Esophagus squamous epithelium (tissue), 5 donors: ENCODE measurements around the gene IL12A. TPM values are rescaled to one million over a fixed set of nuclear protein-coding genes. Genes with fewer than 3 reads are reported as not detected.

ENCODE experiments used
- DNase-seq: peaks from one replicate; lab custom pipeline; 2025; lab: John Stamatoyannopoulos, UW
- H3K27ac ChIP-seq, 4 donors: fragments of 200-600 bp; sonication (generic); one replicate each; pipeline ENCODE4 v1.5.1; 2016 to 2019; ENCODE audit warnings: mild to moderate bottlenecking in 1 of 4
- H3K27me3 ChIP-seq, 4 donors: fragments of 200-600 bp; sonication (generic); 1 replicate in 3 of 4; 2 replicates in 1 of 4; pipeline versions ENCODE4 v1.5.1 to v1.6.0; 2017 to 2021; ENCODE audit warnings: antibody characterized with exemption in 1 of 4
- H3K36me3 ChIP-seq, 3 donors: fragments of 200-600 bp; sonication (generic); one replicate each; pipeline ENCODE4 v1.5.1; 2016 to 2019
- H3K4me1 ChIP-seq, 3 donors: fragments of 200-600 bp; sonication (generic); one replicate each; pipeline ENCODE4 v1.5.1; 2017 to 2019
- H3K4me3 ChIP-seq, 4 donors: fragments of 200-600 bp; sonication (generic); 1 replicate in 3 of 4; 2 replicates in 1 of 4; pipeline ENCODE4 v1.5.1; 2016 to 2019; ENCODE audit warnings: mild to moderate bottlenecking in 2 of 4, moderate library complexity in 1 of 4
- H3K9me3 ChIP-seq, 3 donors: fragments of 200-600 bp; sonication (generic); one replicate each; pipeline ENCODE4 v1.5.1; 2016 to 2019
- CTCF ChIP-seq, 6 experiments: fragments of 450-650 bp in 4 of 6; fragments of 200-600 bp in 2 of 6; sonication (generic) in 2 of 6; IDR thresholded peaks; one replicate each; pipeline ENCODE4 v1.5.1; 2016 to 2019; ENCODE audit warnings: antibody characterized with exemption in 6 of 6, mild to moderate bottlenecking in 4 of 6, moderate library complexity in 4 of 6
- POLR2A ChIP-seq, 4 donors: fragments of 450-650 bp; IDR thresholded peaks; one replicate each; pipeline ENCODE4 v1.6.1; 2017; ENCODE audit warnings: antibody characterized with exemption in 4 of 4, mild to moderate bottlenecking in 4 of 4, moderate library complexity in 3 of 4
- WGBS, 2 donors: methylation state at CpG; one replicate each; pipeline ENCODE4 v1.1.5; 2018; 5-methylcytosine and 5-hydroxymethylcytosine counted together
- intact Hi-C: fragments of 100-400 bp; cut with DNase I; formaldehyde crosslinking; loops from one replicate; pipeline ENCODE4 v1.15.0; 2022
- total RNA-seq, 4 donors: library from RNA; depleted of rRNA; stranded (reverse); fragments of >200 nt; gene quantifications; one replicate each; pipeline ENCODE4 v1.1.0, GENCODE V29; 2016
- donor health status: DM: yes; HTN: yes; CAD: no.

The IL12A gene
- total RNA-seq, 4 donors from 2014 or later, result 0.44 to 27.0 (median 6.8) TPM

- Histone ChIP-seq H3K9me3 (peaks cover 0 to 10% (median 0%) of the 10 kb centered on the region in 3 donors), H3K27me3 (peaks cover 0 to 19% (median 0%) of the 10 kb centered on the region in 4 donors), H3K27ac (no peak overlapping the region), H3K4me3 (no peak overlapping the region), H3K4me1 (peaks cover 0 to 3% (median 2%) of the 10 kb centered on the region in 3 donors), H3K36me3 (no peaks in the 10 kb centered on the region)
- TF ChIP-seq CTCF (IDR thresholded peaks at IDR 0.05), result no peak
- no peak for TF ChIP-seq POLR2A (IDR thresholded peaks at IDR 0.05)
- DNase-seq, result no peak
- 27 to 46% methylated on average over 1 of the region's 1 CpG for WGBS, 2 donors
- intact Hi-C loops, result no loop called here
Measured at GRCh38 chr3:160044121-160044520, 55.5 kb downstream of the IL12A start.

Other genes starting within 250 kb of the IL12A start
- 1 to 10 TPM in 2 of 4 donors, under 1 TPM in 2; 0.30 to 5.5 (median 0.83) TPM for gene SCHIP1, start 149.0 kb upstream of the IL12A start, total RNA-seq
- 10 to 100 TPM in 1 of 4 donors, 1 to 10 TPM in 2, under 1 TPM in 1; 0.53 to 13.2 (median 3.9) TPM for gene C3orf80, start 236.6 kb downstream of the IL12A start, total RNA-seq